Skeletal muscle tissue (tissue), 2 donors: ENCODE results near the gene ZNF674. TPM values are rescaled to one million over a fixed set of nuclear protein-coding genes. Genes with fewer than 3 reads are reported as not detected.

Experiments used
- small RNA-seq: library from RNA; depleted of rRNA; stranded (forward); fragments of <200 nt; gene quantifications from one replicate; pipeline ENCODE3, GENCODE V24; 2014
- total RNA-seq: library from RNA; depleted of rRNA; stranded (reverse); fragments of >200 nt; gene quantifications from one replicate; pipeline ENCODE4 v1.2.3, GENCODE V29; 2014

Gene ZNF674
- total RNA-seq, 1 donor from 2014 or later = 4.2 TPM

Small RNA genes within 50 kb of the gene (small RNA-seq; reads per million reads assigned to genes)
- not detected for gene RF00017
- gene RNU6-50P = not detected

Other genes with a start within 250 kb of the ZNF674 start
- gene CHST7, start 28.3 kb upstream of the ZNF674 start, total RNA-seq = 8.9 TPM
- 13.0 TPM for gene SLC9A7, start 213.7 kb upstream of the ZNF674 start, total RNA-seq